NCI-H1417 treated with DMSO at 0.1 percent for 48 hours (cell line): ENCODE measurements around the gene TGDS.
A peak's percentile ranks its signal among the peaks of the same experiment; 100 is the strongest.

Experiments used
- DNase-seq: peaks from one replicate; lab custom pipeline; 2025; lab: John Stamatoyannopoulos, UW

TGDS gene

GRCh38 chr13:94601446-94602431 is 5.8 kb upstream of the TGDS start, which contains the start of gene GPR180:
GPR180 (plus strand) TSS chr13:94601857; CDS start chr13:94601928, 71 bp downstream.
- DNase-seq, result peak; percentile 99

- no peak for DNase-seq
These were observed 3.9 kb upstream of the TGDS start for GRCh38 chr13:94599877-94600276.

DNA sequence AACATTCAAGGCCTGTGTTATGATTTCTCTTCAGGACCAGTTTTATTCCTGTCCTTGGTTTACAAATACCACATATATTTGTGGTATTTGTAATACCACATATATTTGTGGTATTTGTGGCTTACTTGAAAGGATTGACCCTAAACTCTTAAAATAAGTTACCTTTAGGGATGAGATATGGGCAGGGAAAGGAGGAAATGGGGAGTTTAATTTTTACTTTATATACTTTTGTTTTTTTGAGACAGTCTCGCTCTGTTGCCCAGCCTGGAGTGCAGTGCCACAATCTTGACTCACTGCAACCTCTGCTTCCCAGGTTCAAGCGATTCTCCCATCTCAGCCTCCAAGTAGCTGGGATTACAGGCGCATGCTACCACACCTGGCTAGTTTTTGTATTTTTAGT is 2.3 kb upstream of the TGDS start:
- DNase-seq, result no peak

DNA sequence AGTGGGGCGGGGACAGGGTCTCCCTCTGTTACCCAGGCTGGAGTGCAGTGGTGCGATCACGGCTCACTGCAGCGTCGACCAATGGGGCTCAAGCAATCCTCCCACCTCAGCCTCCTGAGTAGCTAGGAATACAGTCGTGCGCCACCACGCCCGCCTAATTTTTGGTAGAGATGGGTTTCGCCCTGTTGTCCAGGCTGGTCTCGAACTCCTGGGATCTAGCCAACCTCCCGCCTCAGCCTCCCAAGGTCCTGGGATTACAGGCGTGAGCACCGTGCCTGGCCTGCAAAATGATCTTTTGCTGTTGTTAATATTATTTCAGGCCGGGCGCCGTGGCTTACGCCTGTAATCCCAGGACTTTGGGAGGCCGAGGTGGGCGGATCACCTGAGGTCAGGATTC is 621 bp upstream of the TGDS start:
- no peak for DNase-seq

DNA sequence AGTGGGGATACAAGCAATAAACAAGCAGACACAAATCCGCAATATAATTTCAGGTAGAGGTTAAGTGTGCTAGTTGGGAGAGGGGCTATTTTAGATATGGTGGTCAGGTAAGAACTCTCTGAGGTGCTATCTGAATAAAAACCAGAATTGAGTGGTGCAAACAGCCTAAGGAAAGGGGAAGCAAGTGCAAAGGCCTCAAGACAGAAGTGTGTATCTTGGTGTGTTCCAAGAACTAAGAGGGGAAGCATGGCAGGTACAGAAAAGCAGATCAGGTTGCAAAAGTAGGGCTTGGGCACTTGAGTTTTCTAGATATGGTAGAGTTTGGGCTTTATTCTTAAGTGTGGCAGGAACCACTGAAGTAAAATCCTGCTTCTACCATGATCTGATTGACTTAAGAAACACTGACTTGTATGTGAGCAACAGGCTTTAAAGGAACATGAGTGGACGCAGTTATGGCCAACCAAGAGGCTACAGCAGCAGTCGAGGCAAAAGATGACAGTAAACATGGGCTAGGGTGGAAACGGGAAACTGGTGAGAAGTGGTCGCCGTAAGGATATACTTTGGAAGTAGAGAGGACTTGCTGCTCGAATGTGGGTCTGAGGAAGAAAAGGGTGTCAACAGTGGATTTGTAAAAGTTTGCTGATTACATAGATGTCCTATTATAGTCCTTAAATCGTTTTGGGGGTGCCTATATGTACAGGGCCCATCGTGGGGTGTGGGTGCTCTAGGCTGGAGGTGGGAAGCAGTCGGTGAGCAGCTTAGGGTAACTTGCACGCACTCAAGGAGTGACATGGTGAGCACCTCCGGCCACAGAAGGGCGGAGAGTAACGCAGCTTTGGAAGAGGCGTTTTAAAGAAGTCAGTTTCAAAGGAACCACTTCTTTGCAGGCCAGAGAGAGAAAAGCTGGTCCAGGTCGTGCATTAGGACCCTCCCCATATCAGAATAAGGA is 677 bp downstream of the TGDS start:
- no peak for DNase-seq

GRCh38 chr13:94590744-94591143 is 5.2 kb downstream of the TGDS start:
- no peak for DNase-seq

GRCh38 chr13:94588541-94588940 is 7.4 kb downstream of the TGDS start:
- DNase-seq, result no peak

GRCh38 chr13:94586371-94586770 is 9.6 kb downstream of the TGDS start:
- no peak for DNase-seq

DNA sequence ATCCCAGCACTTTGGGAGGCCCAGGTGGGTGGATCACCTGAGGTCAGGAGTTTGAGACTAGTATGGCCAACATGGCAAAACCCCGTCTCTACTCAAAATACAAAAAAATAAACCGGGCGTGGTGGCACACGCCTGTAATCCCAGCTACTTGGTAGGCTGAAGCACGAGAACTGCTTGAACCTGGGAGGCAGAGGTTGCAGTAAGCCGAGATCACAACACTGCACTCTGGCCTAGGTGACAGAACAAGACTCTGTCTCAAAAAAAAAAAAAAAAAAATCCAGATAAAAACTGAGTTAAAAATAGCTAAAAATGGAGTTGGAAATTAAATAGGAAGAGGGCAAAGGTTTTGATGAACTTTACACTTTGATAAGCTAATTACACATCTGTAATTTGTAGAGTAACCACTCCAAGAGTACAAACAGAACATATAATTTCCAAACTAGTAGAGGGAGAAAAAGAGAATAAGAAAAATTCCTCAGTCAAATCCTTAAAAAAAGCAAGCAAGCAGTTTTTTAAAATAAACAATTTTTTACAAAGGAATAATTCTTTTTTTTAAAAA is 10.3 kb downstream of the TGDS start:
- no peak for DNase-seq

GRCh38 chr13:94583926-94584325 is 12.0 kb downstream of the TGDS start:
- DNase-seq, result no peak

DNA sequence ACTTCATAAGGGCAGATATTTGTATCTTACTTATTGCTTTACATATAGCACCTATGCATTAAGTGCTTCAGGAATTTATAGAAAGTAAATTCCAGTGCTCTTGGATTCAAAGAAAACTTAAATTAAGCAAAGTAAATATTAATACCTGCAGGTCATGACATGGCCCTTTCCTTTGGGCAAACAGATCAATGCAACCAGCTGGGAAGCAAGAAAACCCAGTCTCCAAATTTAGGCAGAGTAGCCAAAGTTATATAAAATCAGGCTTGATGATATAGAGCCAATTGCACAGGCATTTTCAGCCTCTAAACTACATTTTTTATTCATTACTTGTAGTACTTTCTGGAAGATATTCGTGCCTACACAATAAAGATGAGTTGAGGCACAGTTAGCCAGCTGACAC is 16.9 kb downstream of the TGDS start:
- DNase-seq, result no peak

GRCh38 chr13:94569615-94570014 is 26.3 kb downstream of the TGDS start:
- no peak for DNase-seq

DNA sequence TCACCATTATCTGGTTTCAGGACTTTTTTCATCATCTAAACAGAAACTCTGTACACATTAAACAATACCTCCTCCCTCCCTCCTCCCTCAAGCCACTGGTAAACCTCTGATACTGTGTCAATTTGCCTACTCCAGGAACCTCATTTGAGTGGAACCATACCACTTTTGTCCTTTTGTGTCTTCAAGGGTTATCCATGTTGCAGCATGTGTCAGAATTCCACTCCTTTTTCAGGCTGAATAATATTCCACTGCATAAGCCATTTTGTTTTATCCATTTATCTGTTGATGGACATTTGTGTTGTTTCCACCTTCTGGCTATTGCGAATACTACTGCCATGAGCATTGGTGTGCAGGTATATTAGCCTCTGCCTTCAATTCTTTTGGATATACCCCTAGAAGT is 27.5 kb downstream of the TGDS start:
- DNase-seq, result no peak

GRCh38 chr13:94567581-94567980 is 28.4 kb downstream of the TGDS start:
- DNase-seq, result no peak

- DNase-seq, result no peak
These were observed 34.8 kb downstream of the TGDS start for GRCh38 chr13:94561126-94561525.

- DNase-seq, result no peak
These were observed 35.8 kb downstream of the TGDS start for GRCh38 chr13:94560116-94560515.

DNA sequence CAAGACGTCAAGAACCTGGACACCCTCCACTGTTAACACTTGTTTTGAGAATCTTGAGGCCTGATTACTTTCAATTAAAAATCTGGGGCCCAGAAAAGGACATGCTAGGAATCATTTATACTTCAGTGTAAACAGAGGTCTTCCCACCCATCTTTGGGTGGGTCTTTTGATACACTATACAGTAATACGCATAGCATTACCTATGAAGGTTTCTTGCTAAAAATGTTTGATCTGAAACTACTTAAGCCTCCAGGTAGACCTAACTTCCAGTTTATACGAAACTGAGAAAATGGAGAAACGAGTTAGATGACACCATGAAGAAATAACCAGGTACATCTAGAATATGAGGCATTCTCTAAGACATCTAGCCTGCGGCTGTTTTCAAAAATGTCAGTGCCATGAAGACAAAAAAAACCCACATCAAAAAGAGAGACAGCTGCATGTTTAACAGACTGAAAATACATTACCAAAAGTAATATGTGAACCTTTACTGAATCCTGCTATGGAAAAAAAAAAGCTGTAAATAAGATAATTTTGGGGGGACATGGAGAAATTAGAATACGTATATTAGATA is 36.6 kb downstream of the TGDS start:
- DNase-seq, result no peak

- DNase-seq, result no peak
These were observed 37.2 kb downstream of the TGDS start for GRCh38 chr13:94558716-94559115.

- no peak for DNase-seq
These were observed 38.2 kb downstream of the TGDS start for GRCh38 chr13:94557684-94558235.

GRCh38 chr13:94556621-94557020 is 39.3 kb downstream of the TGDS start:
- no peak for DNase-seq

DNA sequence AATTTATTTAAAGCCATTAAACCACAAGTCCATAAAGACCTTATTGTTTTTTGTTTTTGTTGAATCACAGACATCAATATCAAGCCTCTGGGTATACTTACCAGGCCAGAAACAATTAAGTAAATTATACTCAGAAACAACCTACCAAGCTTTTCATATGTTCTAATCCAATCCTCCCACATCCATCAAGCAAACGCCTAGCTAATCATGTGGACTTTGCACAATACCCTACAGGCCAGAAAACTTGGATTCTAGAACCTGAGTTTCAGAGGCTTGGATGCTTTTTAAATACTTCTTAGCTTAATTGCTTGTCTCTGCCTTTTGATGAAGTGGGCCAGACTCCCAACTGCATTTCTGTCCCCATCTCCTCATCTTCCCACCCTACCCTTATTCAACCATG is 39.9 kb downstream of the TGDS start:
- DNase-seq, result no peak

DNA sequence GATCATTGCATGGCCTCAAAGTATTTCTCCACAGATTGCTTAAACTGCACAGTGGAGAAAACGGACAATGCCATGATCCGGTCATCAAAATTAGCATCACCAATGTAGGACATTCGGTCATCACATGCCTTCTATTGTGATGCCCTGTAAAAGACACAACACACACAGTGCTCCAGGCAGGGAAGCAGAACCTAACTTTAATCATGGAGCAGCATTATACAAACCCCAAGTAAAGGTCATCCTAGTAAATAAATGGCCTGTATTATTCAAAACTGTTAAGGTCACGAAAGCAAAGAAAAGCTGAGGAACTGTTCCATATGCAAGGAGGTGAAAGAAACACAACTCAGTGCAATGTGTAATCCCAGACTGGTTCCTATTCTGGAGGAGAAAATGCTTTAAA is 42.2 kb downstream of the TGDS start:
- no peak for DNase-seq
